ENCODE measurements around the gene RAI2.
A peak's percentile ranks its signal among the peaks of the same experiment; 100 is the strongest.

Gene RAI2

GRCh38 chrX:17869580-17869979 is 8.5 kb upstream of the RAI2 start:
- Histone ChIP-seq H3K79me2 (ENCODE audit: control insufficient read depth, insufficient read depth, low read length) (no peaks in the 10 kb centered on the region), H3K4me2 (ENCODE audit: low read length) (no peak overlapping the region), H2BK5ac (ENCODE audit: low read length) (no peak overlapping the region), H3K23ac (ENCODE audit: low read length) (no peak overlapping the region), H3K27me3 (ENCODE audit: insufficient read depth, low read length, poor library complexity) (no peaks in the 10 kb centered on the region), H4K8ac (ENCODE audit: low read depth, low read length) (no peak overlapping the region), H3K4me1 (ENCODE audit: control insufficient read depth, low read depth, low read length) (no peaks in the 10 kb centered on the region), H3K9ac (ENCODE audit: low read length) (no peak overlapping the region), H3K56ac (ENCODE audit: low read length) (no peak overlapping the region), H2BK120ac (ENCODE audit: low read depth, low read length) (no peak overlapping the region), H3K4me3 (ENCODE audit: low read length) (no peak overlapping the region), H3K27ac (ENCODE audit: low read depth, low read length) (no peak overlapping the region), H2AK5ac (ENCODE audit: low read length) (no peak overlapping the region), H3K18ac (ENCODE audit: low read length) (no peak overlapping the region), H3K79me1 (ENCODE audit: low read length) (no peaks in the 10 kb centered on the region), H4K5ac (ENCODE audit: low read length) (no peak overlapping the region), H2BK15ac (replicated peaks; ENCODE audit: low read depth) (no peak overlapping the region), H3K4ac (ENCODE audit: low read depth, low read length) (no peak overlapping the region), H3K36me3 (ENCODE audit: control insufficient read depth, insufficient read depth, low read length) (no peaks in the 10 kb centered on the region)
- no CpG with 5 or more reads among the region's 2 CpGs for WGBS (ENCODE audit: extremely low coverage, insufficient coverage, low lambda C conversion rate)
- no peak for DNase-seq

- H3K56ac ChIP-seq (ENCODE audit: low read length): no peak overlapping the region
- H3K36me3 ChIP-seq (ENCODE audit: control insufficient read depth, insufficient read depth, low read length): no peaks in the 10 kb centered on the region
- no CpG with 5 or more reads among the region's 15 CpGs for WGBS (ENCODE audit: extremely low coverage, insufficient coverage, low lambda C conversion rate)
- no peak overlapping the region for H3K18ac ChIP-seq (ENCODE audit: low read length)
- no peak overlapping the region for H3K4ac ChIP-seq (ENCODE audit: low read depth, low read length)
- H4K5ac ChIP-seq (ENCODE audit: low read length): no peak overlapping the region
- H3K4me1 ChIP-seq (ENCODE audit: control insufficient read depth, low read depth, low read length): no peaks in the 10 kb centered on the region
- H2BK5ac ChIP-seq (ENCODE audit: low read length): no peak overlapping the region
- H3K9ac ChIP-seq (ENCODE audit: low read length): no peak overlapping the region
- no peak overlapping the region for H3K23ac ChIP-seq (ENCODE audit: low read length)
- H2BK15ac ChIP-seq (replicated peaks; ENCODE audit: low read depth): no peak overlapping the region
- H3K27me3 ChIP-seq (ENCODE audit: insufficient read depth, low read length, poor library complexity): peaks cover 15% of the 10 kb centered on the region
- no peak for DNase-seq
- H3K79me1 ChIP-seq (ENCODE audit: low read length): no peaks in the 10 kb centered on the region
- no peak overlapping the region for H2BK120ac ChIP-seq (ENCODE audit: low read depth, low read length)
- H3K4me2 ChIP-seq (ENCODE audit: low read length): no peak overlapping the region
- H4K8ac ChIP-seq (ENCODE audit: low read depth, low read length): no peak overlapping the region
- H3K79me2 ChIP-seq (ENCODE audit: control insufficient read depth, insufficient read depth, low read length): no peaks in the 10 kb centered on the region
- no peak overlapping the region for H3K27ac ChIP-seq (ENCODE audit: low read depth, low read length)
- no peak overlapping the region for H3K4me3 ChIP-seq (ENCODE audit: low read length)
- H2AK5ac ChIP-seq (ENCODE audit: low read length): no peak overlapping the region
These were observed 452 bp upstream of the RAI2 start for GRCh38 chrX:17861489-17862011.

DNA sequence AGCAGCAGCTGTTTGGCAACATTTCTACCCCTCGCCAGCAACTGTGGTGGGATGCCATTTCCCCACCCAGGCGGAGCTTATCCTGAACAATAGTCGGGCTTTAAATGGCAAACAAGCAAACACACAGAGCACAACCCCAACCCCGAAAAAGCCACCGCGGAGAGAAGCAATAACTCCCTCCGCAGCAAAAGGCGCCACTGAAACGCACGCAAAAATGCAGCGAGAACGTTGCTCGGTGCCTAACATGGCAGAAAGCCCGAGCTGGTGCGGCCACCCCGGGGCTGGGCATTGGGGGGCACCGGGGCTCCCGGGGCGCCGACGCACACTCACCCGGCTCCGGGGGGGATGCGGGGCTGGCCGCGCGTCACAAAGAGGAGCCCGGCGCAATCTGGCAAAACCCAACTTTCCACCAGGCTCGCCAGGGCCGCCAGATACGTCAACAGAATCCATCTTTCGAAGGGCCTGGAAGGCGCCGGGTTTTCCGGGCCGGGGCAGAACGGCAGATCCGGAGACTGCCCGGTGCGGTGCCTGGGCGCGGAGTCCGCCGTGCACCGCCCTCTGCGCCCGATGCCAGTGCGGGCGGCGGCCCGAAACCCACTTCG is 818 bp downstream of the RAI2 start:
- peaks cover 15% of the 10 kb centered on the region for H3K27me3 ChIP-seq (ENCODE audit: insufficient read depth, low read length, poor library complexity)
- no peak overlapping the region for H4K5ac ChIP-seq (ENCODE audit: low read length)
- H3K18ac ChIP-seq (ENCODE audit: low read length): no peak overlapping the region
- no peak overlapping the region for H3K27ac ChIP-seq (ENCODE audit: low read depth, low read length)
- peak; percentile 2 for DNase-seq
- H4K8ac ChIP-seq (ENCODE audit: low read depth, low read length): no peak overlapping the region
- no peak overlapping the region for H3K23ac ChIP-seq (ENCODE audit: low read length)
- H2AK5ac ChIP-seq (ENCODE audit: low read length): no peak overlapping the region
- H3K79me1 ChIP-seq (ENCODE audit: low read length): no peaks in the 10 kb centered on the region
- H3K9ac ChIP-seq (ENCODE audit: low read length): no peak overlapping the region
- peak overlapping the region; percentile 25 for H3K4me2 ChIP-seq (ENCODE audit: low read length)
- H3K56ac ChIP-seq (ENCODE audit: low read length): no peak overlapping the region
- no peak overlapping the region for H3K4me3 ChIP-seq (ENCODE audit: low read length)
- H2BK15ac ChIP-seq (replicated peaks; ENCODE audit: low read depth): no peak overlapping the region
- H3K79me2 ChIP-seq (ENCODE audit: control insufficient read depth, insufficient read depth, low read length): no peaks in the 10 kb centered on the region
- WGBS (ENCODE audit: extremely low coverage, insufficient coverage, low lambda C conversion rate): no CpG with 5 or more reads among the region's 53 CpGs
- no peak overlapping the region for H2BK120ac ChIP-seq (ENCODE audit: low read depth, low read length)
- no peaks in the 10 kb centered on the region for H3K4me1 ChIP-seq (ENCODE audit: control insufficient read depth, low read depth, low read length)
- H3K36me3 ChIP-seq (ENCODE audit: control insufficient read depth, insufficient read depth, low read length): no peaks in the 10 kb centered on the region
- no peak overlapping the region for H3K4ac ChIP-seq (ENCODE audit: low read depth, low read length)
- H2BK5ac ChIP-seq (ENCODE audit: low read length): no peak overlapping the region

DNA sequence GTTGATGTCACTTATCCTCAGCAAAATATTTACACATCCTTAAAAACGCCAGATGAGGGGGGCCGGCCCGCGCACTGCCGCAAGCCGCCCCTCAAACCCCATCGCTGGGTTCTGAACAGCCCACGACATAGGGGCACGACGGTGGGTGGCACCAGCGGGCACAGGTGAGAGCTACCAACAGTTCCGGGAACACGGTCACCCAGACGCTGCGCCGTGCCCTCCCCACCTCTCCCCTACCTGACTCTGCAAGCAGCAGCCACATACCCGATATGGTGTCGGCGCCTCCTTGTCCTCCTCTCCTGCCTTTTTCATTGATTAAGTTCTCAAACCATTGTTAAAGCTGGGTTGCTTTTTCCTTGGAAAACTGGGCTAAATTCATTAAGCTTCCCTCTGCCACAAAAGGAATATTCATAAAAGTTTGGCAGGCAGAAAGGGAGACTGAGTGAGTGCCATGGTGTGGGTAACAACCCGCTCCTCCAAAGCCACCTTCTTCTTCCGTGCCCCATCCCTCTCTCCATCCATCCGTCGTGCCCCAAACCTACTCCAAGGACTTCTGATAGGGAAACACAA is 1.4 kb downstream of the RAI2 start:
- no CpG with 5 or more reads among the region's 23 CpGs for WGBS (ENCODE audit: extremely low coverage, insufficient coverage, low lambda C conversion rate)
- Histone ChIP-seq H3K18ac (ENCODE audit: low read length) (no peak overlapping the region), H3K36me3 (ENCODE audit: control insufficient read depth, insufficient read depth, low read length) (no peaks in the 10 kb centered on the region), H2BK5ac (ENCODE audit: low read length) (no peak overlapping the region), H3K4me2 (ENCODE audit: low read length) (peak overlapping the region; percentile 25), H3K27me3 (ENCODE audit: insufficient read depth, low read length, poor library complexity) (peaks cover 15% of the 10 kb centered on the region), H2BK15ac (replicated peaks; ENCODE audit: low read depth) (no peak overlapping the region), H3K23ac (ENCODE audit: low read length) (no peak overlapping the region), H3K9ac (ENCODE audit: low read length) (no peak overlapping the region), H3K4me3 (ENCODE audit: low read length) (no peak overlapping the region), H3K56ac (ENCODE audit: low read length) (no peak overlapping the region), H2AK5ac (ENCODE audit: low read length) (no peak overlapping the region), H3K27ac (ENCODE audit: low read depth, low read length) (no peak overlapping the region), H3K4ac (ENCODE audit: low read depth, low read length) (no peak overlapping the region), H3K79me2 (ENCODE audit: control insufficient read depth, insufficient read depth, low read length) (no peaks in the 10 kb centered on the region), H4K5ac (ENCODE audit: low read length) (no peak overlapping the region), H3K4me1 (ENCODE audit: control insufficient read depth, low read depth, low read length) (no peaks in the 10 kb centered on the region), H2BK120ac (ENCODE audit: low read depth, low read length) (no peak overlapping the region), H4K8ac (ENCODE audit: low read depth, low read length) (no peak overlapping the region), H3K79me1 (ENCODE audit: low read length) (no peaks in the 10 kb centered on the region)
- DNase-seq: peak; percentile 13

DNA sequence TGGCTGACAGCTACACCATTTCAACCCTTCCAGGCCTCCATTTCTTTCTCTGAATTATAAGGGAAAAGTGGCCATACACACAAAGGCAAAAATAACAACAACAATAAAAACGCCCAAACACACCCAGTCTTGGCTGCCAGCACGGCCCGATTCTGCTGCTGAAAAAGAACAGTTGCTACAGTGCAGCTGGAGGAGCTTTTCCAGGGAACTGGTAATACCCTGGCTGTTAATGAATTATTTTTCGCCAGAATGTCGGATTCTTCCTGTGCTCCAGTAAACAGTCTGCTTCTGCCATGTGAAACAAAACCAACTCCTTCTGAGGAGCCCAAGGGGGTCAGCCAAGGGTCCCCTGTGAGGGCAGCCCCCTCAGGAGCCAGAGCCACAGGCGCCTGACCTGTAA is 6.6 kb downstream of the RAI2 start:
- no CpG with 5 or more reads among the region's 6 CpGs for WGBS (ENCODE audit: extremely low coverage, insufficient coverage, low lambda C conversion rate)
- no peak overlapping the region for H2BK5ac ChIP-seq (ENCODE audit: low read length)
- H4K5ac ChIP-seq (ENCODE audit: low read length): no peak overlapping the region
- H3K4me1 ChIP-seq (ENCODE audit: control insufficient read depth, low read depth, low read length): no peaks in the 10 kb centered on the region
- H3K4ac ChIP-seq (ENCODE audit: low read depth, low read length): no peak overlapping the region
- no peak overlapping the region for H3K18ac ChIP-seq (ENCODE audit: low read length)
- no peak overlapping the region for H3K4me2 ChIP-seq (ENCODE audit: low read length)
- no peaks in the 10 kb centered on the region for H3K79me1 ChIP-seq (ENCODE audit: low read length)
- H3K56ac ChIP-seq (ENCODE audit: low read length): no peak overlapping the region
- H3K79me2 ChIP-seq (ENCODE audit: control insufficient read depth, insufficient read depth, low read length): no peaks in the 10 kb centered on the region
- no peak overlapping the region for H2BK15ac ChIP-seq (replicated peaks; ENCODE audit: low read depth)
- DNase-seq: no peak
- no peak overlapping the region for H2BK120ac ChIP-seq (ENCODE audit: low read depth, low read length)
- no peak overlapping the region for H3K4me3 ChIP-seq (ENCODE audit: low read length)
- H3K27me3 ChIP-seq (ENCODE audit: insufficient read depth, low read length, poor library complexity): peaks cover 12% of the 10 kb centered on the region
- H4K8ac ChIP-seq (ENCODE audit: low read depth, low read length): no peak overlapping the region
- no peak overlapping the region for H3K9ac ChIP-seq (ENCODE audit: low read length)
- no peak overlapping the region for H3K27ac ChIP-seq (ENCODE audit: low read depth, low read length)
- no peaks in the 10 kb centered on the region for H3K36me3 ChIP-seq (ENCODE audit: control insufficient read depth, insufficient read depth, low read length)
- H3K23ac ChIP-seq (ENCODE audit: low read length): no peak overlapping the region
- H2AK5ac ChIP-seq (ENCODE audit: low read length): no peak overlapping the region

DNA sequence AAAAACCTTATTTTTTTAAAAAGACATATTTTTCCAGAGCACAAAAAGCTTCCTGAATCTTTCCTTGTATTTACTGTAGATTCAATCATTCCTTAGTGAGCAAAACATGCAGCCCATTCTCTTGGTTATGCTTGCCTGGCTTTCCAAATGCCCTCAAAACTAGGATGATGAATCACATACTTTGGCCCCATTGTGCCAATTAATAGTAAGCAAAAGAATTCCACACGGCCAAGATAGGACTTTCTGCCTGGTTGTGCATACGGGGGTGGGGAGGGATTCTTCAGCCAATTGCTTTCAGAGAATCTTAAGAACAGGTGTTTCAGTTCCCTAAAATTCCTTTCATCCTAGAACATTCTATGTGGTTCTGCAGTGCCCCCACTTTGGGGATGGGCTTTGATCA is 7.0 kb downstream of the RAI2 start:
- WGBS (ENCODE audit: extremely low coverage, insufficient coverage, low lambda C conversion rate): no CpG with 5 or more reads among the region's 2 CpGs

More for the DNA sequence above, 7.0 kb downstream of the RAI2 start:
- H3K56ac ChIP-seq (ENCODE audit: low read length): no peak overlapping the region
- no peak overlapping the region for H3K18ac ChIP-seq (ENCODE audit: low read length)
- no peak overlapping the region for H3K27ac ChIP-seq (ENCODE audit: low read depth, low read length)
- no peak overlapping the region for H3K23ac ChIP-seq (ENCODE audit: low read length)
- H3K4me2 ChIP-seq (ENCODE audit: low read length): no peak overlapping the region
- H3K9ac ChIP-seq (ENCODE audit: low read length): no peak overlapping the region
- H3K79me2 ChIP-seq (ENCODE audit: control insufficient read depth, insufficient read depth, low read length): no peaks in the 10 kb centered on the region
- H4K5ac ChIP-seq (ENCODE audit: low read length): no peak overlapping the region
- no peaks in the 10 kb centered on the region for H3K36me3 ChIP-seq (ENCODE audit: control insufficient read depth, insufficient read depth, low read length)
- H3K4me1 ChIP-seq (ENCODE audit: control insufficient read depth, low read depth, low read length): no peaks in the 10 kb centered on the region
- H3K4ac ChIP-seq (ENCODE audit: low read depth, low read length): no peak overlapping the region
- no peak overlapping the region for H2BK15ac ChIP-seq (replicated peaks; ENCODE audit: low read depth)
- no peak overlapping the region for H2BK120ac ChIP-seq (ENCODE audit: low read depth, low read length)
- no peak overlapping the region for H3K4me3 ChIP-seq (ENCODE audit: low read length)
- DNase-seq: no peak
- H2BK5ac ChIP-seq (ENCODE audit: low read length): no peak overlapping the region
- no peaks in the 10 kb centered on the region for H3K79me1 ChIP-seq (ENCODE audit: low read length)
- H2AK5ac ChIP-seq (ENCODE audit: low read length): no peak overlapping the region
- H4K8ac ChIP-seq (ENCODE audit: low read depth, low read length): no peak overlapping the region
- H3K27me3 ChIP-seq (ENCODE audit: insufficient read depth, low read length, poor library complexity): peaks cover 7% of the 10 kb centered on the region

All from mesendoderm (in vitro differentiated cells).